ENCODE data around the gene CNTN1.
"Not testable (repeated sequence)": the region's sequence is repeated elsewhere in the genome, so short reads cannot be mapped to it uniquely, and the experiment has no call there.

The CNTN1 gene

GRCh38 chr12:41045509-41045908 lies 353.3 kb downstream of the CNTN1 start:
- no peak for DNase-seq (ENCODE audit: low read depth)

GRCh38 chr12:41049033-41049432 lies 356.8 kb downstream of the CNTN1 start:
- DNase-seq (ENCODE audit: low read depth): no peak

- DNase-seq (ENCODE audit: low read depth): no peak
Measured at GRCh38 chr12:41051954-41052353, 359.7 kb downstream of the CNTN1 start.

GRCh38 chr12:41052441-41052840 lies 360.2 kb downstream of the CNTN1 start:
- DNase-seq (ENCODE audit: low read depth): no peak

- DNase-seq (ENCODE audit: low read depth): no peak
Measured at GRCh38 chr12:41053046-41053445, 360.8 kb downstream of the CNTN1 start.

- DNase-seq (ENCODE audit: low read depth): no peak
Measured at GRCh38 chr12:41055875-41056577, 363.8 kb downstream of the CNTN1 start.

GRCh38 chr12:41058266-41058665 lies 366.0 kb downstream of the CNTN1 start:
- no peak for DNase-seq (ENCODE audit: low read depth)

GRCh38 chr12:41061192-41061591 lies 369.0 kb downstream of the CNTN1 start:
- DNase-seq (ENCODE audit: low read depth): no peak

GRCh38 chr12:41064411-41064810 lies 372.2 kb downstream of the CNTN1 start:
- no peak for DNase-seq (ENCODE audit: low read depth)

- DNase-seq (ENCODE audit: low read depth): no peak
Measured at GRCh38 chr12:41067941-41068645, 375.9 kb downstream of the CNTN1 start.

GRCh38 chr12:41073633-41074472 lies 381.6 kb downstream of the CNTN1 start:
- no peak for DNase-seq (ENCODE audit: low read depth)

- DNase-seq (ENCODE audit: low read depth): no peak
Measured at GRCh38 chr12:41074473-41074769, 382.2 kb downstream of the CNTN1 start.

- no peak for DNase-seq (ENCODE audit: low read depth)
Measured at GRCh38 chr12:41076114-41076513, 383.9 kb downstream of the CNTN1 start.

GRCh38 chr12:41081241-41081640 lies 389.0 kb downstream of the CNTN1 start:
- not testable (repeated sequence) for DNase-seq (ENCODE audit: low read depth)

GRCh38 chr12:41089438-41089837 lies 397.2 kb downstream of the CNTN1 start:
- no peak for DNase-seq (ENCODE audit: low read depth)

- DNase-seq (ENCODE audit: low read depth): no peak
Measured at GRCh38 chr12:41092115-41092514, 399.9 kb downstream of the CNTN1 start.

GRCh38 chr12:41096797-41097196 lies 404.6 kb downstream of the CNTN1 start:
- DNase-seq (ENCODE audit: low read depth): no peak

GRCh38 chr12:41100572-41100971 lies 408.3 kb downstream of the CNTN1 start:
- DNase-seq (ENCODE audit: low read depth): no peak

GRCh38 chr12:41101806-41102205 lies 409.6 kb downstream of the CNTN1 start:
- DNase-seq (ENCODE audit: low read depth): no peak

- no peak for DNase-seq (ENCODE audit: low read depth)
Measured at GRCh38 chr12:41103614-41104013, 411.4 kb downstream of the CNTN1 start.

GRCh38 chr12:41106315-41106714 lies 414.1 kb downstream of the CNTN1 start:
- no peak for DNase-seq (ENCODE audit: low read depth)

- DNase-seq (ENCODE audit: low read depth): no peak
Measured at GRCh38 chr12:41108032-41108431, 415.8 kb downstream of the CNTN1 start.

- DNase-seq (ENCODE audit: low read depth): no peak
Measured at GRCh38 chr12:41112903-41113302, 420.7 kb downstream of the CNTN1 start.
